Breast epithelium (tissue), 4 donors: ENCODE results near the gene ASS1. TPM values are rescaled to one million over a fixed set of nuclear protein-coding genes. Genes with fewer than 3 reads are reported as not detected.

Source experiments
- DNase-seq, 2 donors: peaks; one replicate each; pipeline ENCODE4 v3.0.0-alpha.2; 2019; ENCODE audit warnings: low spot score in 2 of 2
- H3K27ac ChIP-seq, 2 donors: fragments of 200-600 bp; sonication (generic) in 1 of 2; one replicate each; pipeline ENCODE4 v1.5.1; 2016 to 2019; ENCODE audit warnings: mild to moderate bottlenecking in 1 of 2
- H3K27me3 ChIP-seq, 2 donors: fragments of 200-600 bp; sonication (generic) in 1 of 2; one replicate each; pipeline versions ENCODE4 v1.5.1 to v1.6.0; 2017 to 2019; ENCODE audit warnings: control low read depth in 1 of 2, mild to moderate bottlenecking in 1 of 2
- H3K36me3 ChIP-seq: fragments of 200-600 bp; one replicate; pipeline ENCODE4 v1.5.1; 2019
- H3K4me1 ChIP-seq, 2 donors: fragments of 200-600 bp; sonication (generic); one replicate each; pipeline ENCODE4 v1.5.1; 2016 to 2019; ENCODE audit warnings: control low read depth in 1 of 2
- H3K4me3 ChIP-seq, 3 donors: fragments of 200-600 bp; sonication (generic); 1 replicate in 2 of 3; 2 replicates in 1 of 3; pipeline ENCODE4 v1.5.1; 2016 to 2019; ENCODE audit warnings: mild to moderate bottlenecking in 3 of 3, moderate library complexity in 2 of 3
- H3K9me3 ChIP-seq, 2 donors: fragments of 200-600 bp; sonication (generic) in 1 of 2; one replicate each; pipeline ENCODE4 v1.5.1; 2016 to 2019; ENCODE audit warnings: control low read depth in 1 of 2
- POLR2A ChIP-seq: fragments of 450-650 bp; IDR thresholded peaks from one replicate; pipeline ENCODE4 v1.6.1; 2016; ENCODE audit warnings: antibody characterized with exemption, mild to moderate bottlenecking, moderate library complexity
- POLR2AphosphoS5 ChIP-seq, 3 donors: sonication (generic); formaldehyde crosslinking; IDR thresholded peaks; one replicate each; pipeline ENCODE4 v1.6.1; 2017; ENCODE audit warnings: antibody characterized with exemption in 3 of 3
- intact Hi-C: fragments of 100-400 bp; cut with DNase I; formaldehyde crosslinking; loops from one replicate; pipeline ENCODE4 v1.15.1; 2023; ENCODE audit warnings: low total_unique reads
- total RNA-seq, 3 donors: library from RNA; depleted of rRNA; stranded (reverse); fragments of >200 nt; gene quantifications; one replicate each; pipeline ENCODE4 v1.1.0, GENCODE V29; 2016
- TF ChIP-seq, protein P1 (sequence below), 3 donors: fragments of 450-650 bp; IDR thresholded peaks; one replicate each; pipeline ENCODE4 v1.5.1; 2016 to 2017; ENCODE audit warnings: antibody characterized with exemption in 3 of 3, mild to moderate bottlenecking in 3 of 3, moderate library complexity in 3 of 3

ASS1 gene
- total RNA-seq, 3 donors from 2014 or later: 167 to 514 (median 190) TPM

DNA sequence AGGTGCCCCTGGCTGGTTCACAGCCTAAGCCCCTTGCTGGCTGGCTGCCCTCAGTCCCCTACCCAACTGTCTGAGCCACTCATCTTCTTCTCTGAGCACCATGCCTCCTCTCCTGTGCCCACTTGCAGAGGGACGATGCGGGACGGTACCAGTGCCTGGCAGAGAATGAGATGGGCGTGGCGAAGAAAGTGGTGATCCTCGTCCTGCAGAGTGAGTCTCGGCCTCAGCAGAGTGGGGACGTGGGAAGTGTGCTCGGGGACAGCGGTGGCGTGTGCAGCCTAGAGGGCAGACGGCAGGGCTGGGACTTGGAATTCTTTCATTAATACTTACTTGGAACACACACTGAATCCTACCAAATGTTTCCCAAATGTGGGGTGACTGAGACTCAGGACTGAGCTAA, 34.3 kb upstream of the ASS1 start:
- H3K27ac ChIP-seq: no peak overlapping the region
- no peaks in the 10 kb centered on the region for H3K36me3 ChIP-seq
- no peaks in the 10 kb centered on the region for H3K9me3 ChIP-seq
- no peaks in the 10 kb centered on the region for H3K27me3 ChIP-seq
- intact Hi-C loops: no loop called here
- H3K4me3 ChIP-seq: no peak overlapping the region
- H3K4me1 ChIP-seq: no peaks in the 10 kb centered on the region
- no peak for DNase-seq
- TF ChIP-seq POLR2A (no peak), POLR2AphosphoS5 (IDR thresholded peaks at IDR 0.05) (no peak)
- TF ChIP-seq, protein P1, sequence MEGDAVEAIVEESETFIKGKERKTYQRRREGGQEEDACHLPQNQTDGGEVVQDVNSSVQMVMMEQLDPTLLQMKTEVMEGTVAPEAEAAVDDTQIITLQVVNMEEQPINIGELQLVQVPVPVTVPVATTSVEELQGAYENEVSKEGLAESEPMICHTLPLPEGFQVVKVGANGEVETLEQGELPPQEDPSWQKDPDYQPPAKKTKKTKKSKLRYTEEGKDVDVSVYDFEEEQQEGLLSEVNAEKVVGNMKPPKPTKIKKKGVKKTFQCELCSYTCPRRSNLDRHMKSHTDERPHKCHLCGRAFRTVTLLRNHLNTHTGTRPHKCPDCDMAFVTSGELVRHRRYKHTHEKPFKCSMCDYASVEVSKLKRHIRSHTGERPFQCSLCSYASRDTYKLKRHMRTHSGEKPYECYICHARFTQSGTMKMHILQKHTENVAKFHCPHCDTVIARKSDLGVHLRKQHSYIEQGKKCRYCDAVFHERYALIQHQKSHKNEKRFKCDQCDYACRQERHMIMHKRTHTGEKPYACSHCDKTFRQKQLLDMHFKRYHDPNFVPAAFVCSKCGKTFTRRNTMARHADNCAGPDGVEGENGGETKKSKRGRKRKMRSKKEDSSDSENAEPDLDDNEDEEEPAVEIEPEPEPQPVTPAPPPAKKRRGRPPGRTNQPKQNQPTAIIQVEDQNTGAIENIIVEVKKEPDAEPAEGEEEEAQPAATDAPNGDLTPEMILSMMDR (IDR thresholded peaks at IDR 0.05): no peak

DNA sequence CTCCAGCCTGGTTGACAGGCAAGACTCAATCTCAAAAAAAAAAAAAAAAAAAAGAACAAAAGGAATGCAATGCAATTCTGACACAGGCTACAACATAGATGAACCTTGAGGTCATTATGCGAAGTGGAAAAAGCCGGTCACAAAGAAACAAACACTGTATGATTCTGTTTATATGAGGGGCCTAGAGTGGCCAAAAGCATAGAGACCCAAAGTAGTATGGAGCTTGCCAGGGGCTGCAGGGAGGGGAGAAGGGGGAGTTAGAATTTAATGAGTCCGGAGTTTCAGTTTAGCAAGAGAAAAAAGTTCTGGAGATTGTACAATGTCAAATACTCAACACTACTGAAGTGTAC, 33.2 kb upstream of the ASS1 start:
- H3K27ac ChIP-seq: no peak overlapping the region
- TF ChIP-seq POLR2A (no peak), POLR2AphosphoS5 (IDR thresholded peaks at IDR 0.05) (no peak)
- TF ChIP-seq, protein P1 (IDR thresholded peaks at IDR 0.05): no peak
- intact Hi-C loops: no loop called here

DNA sequence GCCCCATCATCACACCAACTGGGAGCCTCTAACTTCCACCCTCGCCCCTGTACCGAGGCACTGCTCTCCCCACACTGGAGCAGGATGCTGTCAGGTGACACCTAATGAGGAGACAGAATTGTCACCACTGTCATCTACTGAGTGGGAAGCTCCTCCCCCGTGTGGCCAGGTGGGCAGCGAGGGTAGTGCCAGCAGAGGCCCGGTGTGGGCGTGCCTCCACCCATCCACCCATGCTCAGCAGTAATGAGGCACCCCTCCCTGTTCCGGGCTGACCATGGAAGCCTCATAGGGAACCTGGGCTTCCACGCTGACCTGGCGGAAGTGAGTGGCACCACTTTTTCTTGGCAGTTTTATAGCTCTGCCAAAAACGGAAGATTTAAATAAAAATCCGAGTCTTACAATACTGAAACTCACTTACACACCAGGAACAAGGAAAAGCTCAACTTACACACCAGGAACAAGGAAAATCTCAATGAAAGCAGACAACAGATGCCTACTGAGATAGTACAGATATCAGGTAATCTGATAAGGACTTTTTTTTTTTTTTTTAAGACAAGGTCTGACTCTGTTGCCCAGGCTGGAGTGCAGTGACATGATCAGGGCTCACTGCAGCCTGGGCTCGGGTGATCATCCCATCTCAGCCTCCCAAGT, 30.6 kb upstream of the ASS1 start:
- TF ChIP-seq, protein P1 (IDR thresholded peaks at IDR 0.05): no peak
- TF ChIP-seq POLR2AphosphoS5 (IDR thresholded peaks at IDR 0.05) (no peak), POLR2A (no peak)
- DNase-seq: no peak
- intact Hi-C loops: no loop called here
- Histone ChIP-seq H3K27me3 (no peaks in the 10 kb centered on the region), H3K9me3 (no peaks in the 10 kb centered on the region), H3K4me3 (no peak overlapping the region), H3K36me3 (no peaks in the 10 kb centered on the region), H3K27ac (no peak overlapping the region), H3K4me1 (no peaks in the 10 kb centered on the region)

More for the DNA sequence above, 33.2 kb upstream of the ASS1 start:
- Histone ChIP-seq H3K36me3 (no peaks in the 10 kb centered on the region), H3K9me3 (no peaks in the 10 kb centered on the region), H3K4me3 (no peak overlapping the region), H3K27me3 (no peaks in the 10 kb centered on the region), H3K4me1 (no peaks in the 10 kb centered on the region)
- DNase-seq: no peak

DNA sequence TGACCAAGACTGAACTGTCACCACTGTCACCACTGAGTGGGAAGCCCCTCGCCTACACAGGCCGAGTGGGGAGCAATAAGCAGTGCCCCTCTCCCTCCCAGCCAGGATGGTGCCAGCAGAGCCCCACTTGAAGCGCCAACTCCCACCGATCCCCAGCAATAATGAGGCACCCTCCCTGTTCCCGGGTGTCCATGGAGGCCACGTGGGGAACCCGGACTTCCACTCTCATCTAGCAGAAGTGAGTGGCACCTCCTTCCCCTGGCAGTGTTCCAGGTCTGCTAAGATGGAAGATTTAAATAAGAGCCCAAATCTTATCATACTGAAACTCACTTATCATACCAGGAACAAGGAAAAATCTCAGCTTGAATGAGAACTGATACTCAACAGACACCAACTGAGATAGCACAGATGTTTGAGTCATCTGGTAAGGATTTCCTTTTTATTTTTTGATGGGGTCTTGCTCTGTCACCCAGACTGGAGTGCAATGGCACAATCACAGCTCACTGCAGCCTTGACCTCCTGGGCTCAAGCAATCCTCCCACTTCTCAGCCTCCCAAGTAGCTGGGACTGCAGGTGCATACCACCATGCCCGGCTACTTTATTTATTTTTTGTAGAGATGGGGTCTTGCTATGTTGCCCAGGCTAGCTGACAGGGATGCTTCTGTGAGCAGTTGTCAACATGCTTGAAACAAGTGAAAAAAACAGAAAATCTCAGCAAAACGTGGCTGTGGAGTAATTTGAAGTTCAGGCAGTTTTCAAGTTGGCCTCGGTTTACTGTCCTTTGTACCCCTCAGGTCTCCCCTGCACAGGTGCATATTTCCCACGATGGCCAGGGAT, 29.6 kb upstream of the ASS1 start:
- Histone ChIP-seq H3K4me1 (no peaks in the 10 kb centered on the region), H3K4me3 (no peak overlapping the region), H3K27ac (no peak overlapping the region), H3K27me3 (no peaks in the 10 kb centered on the region), H3K36me3 (no peaks in the 10 kb centered on the region), H3K9me3 (no peaks in the 10 kb centered on the region)
- DNase-seq: no peak
- intact Hi-C loops: no loop called here
- TF ChIP-seq POLR2AphosphoS5 (IDR thresholded peaks at IDR 0.05) (no peak), POLR2A (no peak)
- TF ChIP-seq, protein P1 (IDR thresholded peaks at IDR 0.05): no peak

DNA sequence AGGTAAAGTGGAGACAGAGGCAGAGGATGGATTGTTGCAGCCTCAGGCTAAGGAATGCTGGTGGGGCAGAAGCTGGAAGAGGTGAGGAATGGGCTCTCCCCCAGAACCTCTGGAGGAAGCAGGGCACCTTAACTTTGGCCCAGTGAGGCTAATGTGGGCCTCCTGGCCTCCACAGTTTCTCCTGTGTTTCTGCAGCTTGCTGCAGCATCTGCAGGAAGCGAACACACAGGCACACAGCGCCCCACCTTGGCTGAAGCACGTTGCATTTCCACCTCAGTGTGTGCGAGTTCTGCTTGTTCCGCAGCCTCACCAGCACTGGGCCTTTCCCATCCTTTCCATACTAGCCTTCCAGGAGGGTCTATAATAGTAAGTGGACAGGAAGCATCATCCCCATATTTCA, 27.2 kb upstream of the ASS1 start:
- no peaks in the 10 kb centered on the region for H3K27me3 ChIP-seq
- H3K36me3 ChIP-seq: no peaks in the 10 kb centered on the region
- H3K27ac ChIP-seq: no peak overlapping the region
- no peak for TF ChIP-seq POLR2A
- TF ChIP-seq, protein P1 (IDR thresholded peaks at IDR 0.05): no peak
- TF ChIP-seq POLR2AphosphoS5 (IDR thresholded peaks at IDR 0.05): no peak
- intact Hi-C loops: no loop called here
- no peaks in the 10 kb centered on the region for H3K9me3 ChIP-seq
- H3K4me3 ChIP-seq: no peak overlapping the region
- no peak for DNase-seq
- H3K4me1 ChIP-seq: no peaks in the 10 kb centered on the region
